Hematopoietic multipotent progenitor cell treated with erythropoietin and hydrocortisone succinate and interleukin-3 and kit ligand, for 4 days (in vitro differentiated cells): ENCODE measurements around the gene DOCK4.

Source experiments
- DNase-seq: peaks from one replicate; pipeline ENCODE4 v3.0.0-alpha.2; 2015

DOCK4 gene

GRCh38 chr7:112047421-112047820 is 158.8 kb downstream of the DOCK4 start:
- DNase-seq: no peak

- DNase-seq: no peak
Measured at GRCh38 chr7:112045222-112045621, 161.0 kb downstream of the DOCK4 start.

- DNase-seq: no peak
Measured at GRCh38 chr7:112042631-112043030, 163.6 kb downstream of the DOCK4 start.

GRCh38 chr7:112038353-112038752 is 167.8 kb downstream of the DOCK4 start:
- no peak for DNase-seq

- no peak for DNase-seq
Measured at GRCh38 chr7:112036071-112036470, 170.1 kb downstream of the DOCK4 start.

- no peak for DNase-seq
Measured at GRCh38 chr7:112031689-112032088, 174.5 kb downstream of the DOCK4 start.

- no peak for DNase-seq
Measured at GRCh38 chr7:112025556-112025955, 180.6 kb downstream of the DOCK4 start.

- DNase-seq: no peak
Measured at GRCh38 chr7:112023786-112024185, 182.4 kb downstream of the DOCK4 start.

- DNase-seq: no peak
Measured at GRCh38 chr7:112023282-112023681, 182.9 kb downstream of the DOCK4 start.

- DNase-seq: no peak
Measured at GRCh38 chr7:112022128-112022527, 184.1 kb downstream of the DOCK4 start.

- DNase-seq: no peak
Measured at GRCh38 chr7:112021379-112022044, 184.7 kb downstream of the DOCK4 start.

- no peak for DNase-seq
Measured at GRCh38 chr7:112020800-112021199, 185.4 kb downstream of the DOCK4 start.

GRCh38 chr7:112019932-112020331 is 186.3 kb downstream of the DOCK4 start:
- DNase-seq: no peak

- no peak for DNase-seq
Measured at GRCh38 chr7:112018305-112019030, 187.7 kb downstream of the DOCK4 start.

GRCh38 chr7:112015146-112015545 is 191.1 kb downstream of the DOCK4 start:
- no peak for DNase-seq

- no peak for DNase-seq
Measured at GRCh38 chr7:112014347-112014746, 191.9 kb downstream of the DOCK4 start.

- DNase-seq: no peak
Measured at GRCh38 chr7:112013274-112013673, 192.9 kb downstream of the DOCK4 start.

- DNase-seq: no peak
Measured at GRCh38 chr7:112012242-112012641, 194.0 kb downstream of the DOCK4 start.

- peak; percentile 2 for DNase-seq
Measured at GRCh38 chr7:112010994-112011393, 195.2 kb downstream of the DOCK4 start.

GRCh38 chr7:112010109-112010508 is 196.1 kb downstream of the DOCK4 start:
- no peak for DNase-seq

GRCh38 chr7:112009081-112009480 is 197.1 kb downstream of the DOCK4 start:
- DNase-seq: no peak

GRCh38 chr7:112007185-112007584 is 199.0 kb downstream of the DOCK4 start:
- DNase-seq: no peak

- no peak for DNase-seq
Measured at GRCh38 chr7:112006071-112006470, 200.1 kb downstream of the DOCK4 start.

GRCh38 chr7:112005205-112005775 is 200.9 kb downstream of the DOCK4 start:
- no peak for DNase-seq
